ENCODE data around the gene ASB3. TPM values are rescaled to one million over a fixed set of nuclear protein-coding genes. Genes with fewer than 3 reads are reported as not detected.
"Not testable (repeated sequence)": the region's sequence is repeated elsewhere in the genome, so short reads cannot be mapped to it uniquely, and the experiment has no call there.

ASB3 gene
- total RNA-seq, 1 donor from 2014 or later: 17.9 TPM

GRCh38 chr2:53737091-53737490 lies 49.7 kb downstream of the ASB3 start:
- no peak for DNase-seq (ENCODE audit: low read depth, low spot score)

GRCh38 chr2:53729143-53729762 lies 57.5 kb downstream of the ASB3 start:
- no peak for DNase-seq (ENCODE audit: low read depth, low spot score)

- no peak for DNase-seq (ENCODE audit: low read depth, low spot score)
Observed at GRCh38 chr2:53727921-53728320, 58.8 kb downstream of the ASB3 start.

GRCh38 chr2:53725662-53726061 lies 61.1 kb downstream of the ASB3 start:
- no peak for DNase-seq (ENCODE audit: low read depth, low spot score)

GRCh38 chr2:53724536-53724935 lies 62.2 kb downstream of the ASB3 start:
- no peak for DNase-seq (ENCODE audit: low read depth, low spot score)

GRCh38 chr2:53720944-53721343 lies 65.8 kb downstream of the ASB3 start:
- DNase-seq (ENCODE audit: low read depth, low spot score): not testable (repeated sequence)

- DNase-seq (ENCODE audit: low read depth, low spot score): no peak
Observed at GRCh38 chr2:53715568-53715967, 71.2 kb downstream of the ASB3 start.

GRCh38 chr2:53711271-53711780 lies 75.4 kb downstream of the ASB3 start:
- DNase-seq (ENCODE audit: low read depth, low spot score): no peak

- DNase-seq (ENCODE audit: low read depth, low spot score): no peak
Observed at GRCh38 chr2:53708988-53709387, 77.8 kb downstream of the ASB3 start.

- DNase-seq (ENCODE audit: low read depth, low spot score): no peak
Observed at GRCh38 chr2:53701221-53701620, 85.5 kb downstream of the ASB3 start.

GRCh38 chr2:53697686-53698085 lies 89.1 kb downstream of the ASB3 start:
- DNase-seq (ENCODE audit: low read depth, low spot score): no peak

GRCh38 chr2:53697092-53697491 lies 89.7 kb downstream of the ASB3 start:
- DNase-seq (ENCODE audit: low read depth, low spot score): no peak

- DNase-seq (ENCODE audit: low read depth, low spot score): no peak
Observed at GRCh38 chr2:53695575-53695974, 91.2 kb downstream of the ASB3 start.

- no peak for DNase-seq (ENCODE audit: low read depth, low spot score)
Observed at GRCh38 chr2:53694096-53694771, 92.5 kb downstream of the ASB3 start.

- DNase-seq (ENCODE audit: low read depth, low spot score): no peak
Observed at GRCh38 chr2:53690876-53691275, 95.9 kb downstream of the ASB3 start.

- no peak for DNase-seq (ENCODE audit: low read depth, low spot score)
Observed at GRCh38 chr2:53672881-53673522, 113.8 kb downstream of the ASB3 start.

- no peak for DNase-seq (ENCODE audit: low read depth, low spot score)
Observed at GRCh38 chr2:53670331-53670730, 116.4 kb downstream of the ASB3 start.

GRCh38 chr2:53668624-53669026 lies 118.1 kb downstream of the ASB3 start:
- DNase-seq (ENCODE audit: low read depth, low spot score): no peak

- DNase-seq (ENCODE audit: low read depth, low spot score): not testable (repeated sequence)
Observed at GRCh38 chr2:53667130-53667529, 119.6 kb downstream of the ASB3 start.

- no peak for DNase-seq (ENCODE audit: low read depth, low spot score)
Observed at GRCh38 chr2:53660886-53661285, 125.9 kb downstream of the ASB3 start.

- DNase-seq (ENCODE audit: low read depth, low spot score): not testable (repeated sequence)
Observed at GRCh38 chr2:53658474-53658873, 128.3 kb downstream of the ASB3 start.

- DNase-seq (ENCODE audit: low read depth, low spot score): no peak
Observed at GRCh38 chr2:53655256-53655655, 131.5 kb downstream of the ASB3 start.

- DNase-seq (ENCODE audit: low read depth, low spot score): no peak
Observed at GRCh38 chr2:53654396-53654795, 132.4 kb downstream of the ASB3 start.

All from pulmonary artery endothelial cell (primary cell).